PC-3 (cell line): ENCODE data around the gene MARK2. TPM values are rescaled to one million over a fixed set of nuclear protein-coding genes. Genes with fewer than 3 reads are reported as not detected.

Source experiments
- ATAC-seq: fragments of 200-7000 bp; cut with Tn5 transposase; 2 replicates; pipeline ENCODE4 v1.9.1; 2020; ENCODE audit warnings: mild to moderate bottlenecking, moderate library complexity
- BruUV-seq: library from RNA; stranded (reverse); fragments of 400-500 nt; replicated peaks from 2 replicates; lab custom pipeline; 2021; lab: Mats Ljungman, UMichigan
- CTCF ChIA-PET: fragments of 300-600 bp; sonication (Branson Sonifier 250); formaldehyde crosslinking; loops from one replicate; lab custom pipeline; 2022; ENCODE audit warnings: antibody characterized with exemption; lab: Charles Lee
- POLR2A ChIA-PET: fragments of 300-600 bp; sonication (Branson Sonifier 250); formaldehyde crosslinking; loops from one replicate; lab custom pipeline; 2022; ENCODE audit warnings: antibody characterized with exemption; ENCODE audit not compliant: unreplicated experiment; lab: Charles Lee
- DNase-seq: peaks from one replicate; pipeline ENCODE4 v3.0.0-alpha.2; 2015
- H2AFZ ChIP-seq: fragments of 300-600 bp; sonication (generic); 2 replicates; pipeline ENCODE4 v1.6.0; 2016; ENCODE audit warnings: antibody characterized with exemption, low read length
- H3F3A ChIP-seq: fragments of 300-600 bp; sonication (generic); one replicate; pipeline ENCODE4 v1.6.0; 2017; ENCODE audit warnings: antibody characterized with exemption, low read length, control low read depth, mild to moderate bottlenecking; ENCODE audit not compliant: unreplicated experiment
- H3K27ac ChIP-seq: fragments of 300-600 bp; sonication (generic); 2 replicates; pipeline ENCODE4 v1.5.1; 2016; ENCODE audit warnings: mild to moderate bottlenecking, low read length
- H3K27me3 ChIP-seq: fragments of 300-600 bp; sonication (generic); 2 replicates; pipeline ENCODE4 v1.6.1; 2016; ENCODE audit warnings: low read length, mixed read lengths
- H3K36me3 ChIP-seq: fragments of 300-600 bp; sonication (generic); 2 replicates; pipeline ENCODE4 v1.6.1; 2016; ENCODE audit warnings: low read depth, mixed run types, low read length, mixed read lengths
- H3K4me1 ChIP-seq: fragments of 300-600 bp; sonication (generic); 2 replicates; pipeline ENCODE4 v1.5.1; 2016; ENCODE audit warnings: low read length; ENCODE audit not compliant: insufficient read depth
- H3K4me2 ChIP-seq: fragments of 300-600 bp; sonication (generic); 2 replicates; pipeline ENCODE4 v1.6.0; 2016; ENCODE audit warnings: low read length
- H3K4me3 ChIP-seq: fragments of 300-600 bp; sonication (generic); 2 replicates; pipeline ENCODE4 v1.5.1; 2016; ENCODE audit warnings: mild to moderate bottlenecking, low read length, mixed read lengths
- H3K79me2 ChIP-seq: fragments of 300-600 bp; sonication (generic); 2 replicates; pipeline ENCODE4 v1.6.1; 2017; ENCODE audit warnings: low read length, mixed read lengths
- H3K9ac ChIP-seq: fragments of 300-600 bp; sonication (generic); 2 replicates; pipeline ENCODE4 v1.6.0; 2016; ENCODE audit warnings: mild to moderate bottlenecking, low read length
- H3K9me2 ChIP-seq: fragments of 300-600 bp; sonication (generic); replicated peaks from 2 replicates; pipeline ENCODE4 v1.6.1; 2016; ENCODE audit warnings: mixed run types, low read length, mixed read lengths
- H3K9me3 ChIP-seq: fragments of 300-600 bp; sonication (generic); 2 replicates; pipeline ENCODE4 v1.6.1; 2016; ENCODE audit warnings: low read length, mixed read lengths
- H4K20me1 ChIP-seq: fragments of 300-600 bp; sonication (generic); 2 replicates; pipeline ENCODE4 v1.6.1; 2016; ENCODE audit warnings: low read length, mixed read lengths
- CTCF ChIP-seq: fragments of 300-600 bp; sonication (generic); conservative IDR thresholded peaks from 2 replicates; pipeline ENCODE4 v1.5.1; 2017; ENCODE audit warnings: antibody characterized with exemption, low read depth, mild to moderate bottlenecking, low read length
- EZH2 ChIP-seq: fragments of 300-600 bp; sonication (generic); IDR thresholded peaks from one replicate; pipeline ENCODE4 v1.6.1; 2017; ENCODE audit warnings: antibody characterized with exemption, mild to moderate bottlenecking, low read length; ENCODE audit not compliant: unreplicated experiment
- EZH2phosphoT487 ChIP-seq: fragments of 300-600 bp; sonication (generic); IDR thresholded peaks from 2 replicates; pipeline ENCODE4 v1.6.1; 2018; ENCODE audit warnings: mild to moderate bottlenecking, antibody characterized with exemption, low read length, borderline replicate concordance
- intact Hi-C: fragments of 100-400 bp; cut with micrococcal nuclease; formaldehyde crosslinking; loops from 2 replicates; pipeline ENCODE4 v1.9.0; 2023
- total RNA-seq: library from RNA; depleted of rRNA; stranded (reverse); fragments of >200 nt; gene quantifications from 2 replicates; pipeline ENCODE4 v1.2.3, GENCODE V29; 2014

The MARK2 gene
- total RNA-seq, 1 experiment from 2014 or later = 60.1 TPM

GRCh38 chr11:63845911-63846310, 7.0 kb downstream of the MARK2 start:
- ChIA-PET POLR2A (no interaction called here), CTCF (interaction anchor here (1.5 kb wide), 1 partner anchor 27 kb away, joined by 5 read pairs; no protein-coding TSS in a partner anchor)
- ATAC-seq (no peak), DNase-seq (no peak)
- BruUV-seq = no TSS peak
- H3K9me2 ChIP-seq = no peaks in the 10 kb centered on the region
- H3K4me1 ChIP-seq = peaks cover 55% of the 10 kb centered on the region
- no peak overlapping the region; the same call in 1 of the 2 replicates for H3K4me2 ChIP-seq
- no peaks in the 10 kb centered on the region for H3K9me3 ChIP-seq
- no peak for TF ChIP-seq EZH2phosphoT487
- TF ChIP-seq EZH2 = no peak
- no peak for TF ChIP-seq CTCF
- H3K79me2 ChIP-seq = peaks cover 99% of the 10 kb centered on the region
- H3K27ac ChIP-seq = peak overlapping the region; percentile 25; the same call in 1 of the 2 replicates
- intact Hi-C loops = no loop called here
- H3K27me3 ChIP-seq = no peaks in the 10 kb centered on the region
- no peak overlapping the region for H2AFZ ChIP-seq
- H3K36me3 ChIP-seq = peaks cover 9% of the 10 kb centered on the region; the same call in 1 of the 2 replicates
- H3F3A ChIP-seq = peaks cover 9% of the 10 kb centered on the region
- H3K9ac ChIP-seq = no peak overlapping the region
- peaks cover 58% of the 10 kb centered on the region for H4K20me1 ChIP-seq
- H3K4me3 ChIP-seq = no peak overlapping the region

GRCh38 chr11:63846897-63847296, 8.0 kb downstream of the MARK2 start:
- CTCF ChIA-PET = no interaction called here

More at GRCh38 chr11:63846897-63847296, 8.0 kb downstream of the MARK2 start:
- no peak overlapping the region for H3K9ac ChIP-seq
- TF ChIP-seq EZH2phosphoT487 (no peak), EZH2 (no peak), CTCF (no peak)
- H3K4me2 ChIP-seq = peak overlapping the region; percentile 75
- no peak for ATAC-seq
- no peak for DNase-seq
- H3K27me3 ChIP-seq = no peaks in the 10 kb centered on the region
- POLR2A ChIA-PET = no interaction called here
- peaks cover 45% of the 10 kb centered on the region for H3K4me1 ChIP-seq
- peaks cover 9% of the 10 kb centered on the region for H3F3A ChIP-seq
- no peaks in the 10 kb centered on the region for H3K9me2 ChIP-seq
- peak overlapping the region; percentile 1; the same call in 1 of the 2 replicates for H3K4me3 ChIP-seq
- peak overlapping the region; percentile 39 for H3K27ac ChIP-seq
- H4K20me1 ChIP-seq = peaks cover 51% of the 10 kb centered on the region
- H3K79me2 ChIP-seq = peaks cover 99% of the 10 kb centered on the region
- intact Hi-C loops = no loop called here
- no TSS peak for BruUV-seq
- no peak overlapping the region for H2AFZ ChIP-seq
- no peaks in the 10 kb centered on the region for H3K9me3 ChIP-seq
- peaks cover 11% of the 10 kb centered on the region; the same call in 1 of the 2 replicates for H3K36me3 ChIP-seq
